Measurements from ENCODE around the gene RBMS3.

- TF ChIP-seq, protein P1, sequence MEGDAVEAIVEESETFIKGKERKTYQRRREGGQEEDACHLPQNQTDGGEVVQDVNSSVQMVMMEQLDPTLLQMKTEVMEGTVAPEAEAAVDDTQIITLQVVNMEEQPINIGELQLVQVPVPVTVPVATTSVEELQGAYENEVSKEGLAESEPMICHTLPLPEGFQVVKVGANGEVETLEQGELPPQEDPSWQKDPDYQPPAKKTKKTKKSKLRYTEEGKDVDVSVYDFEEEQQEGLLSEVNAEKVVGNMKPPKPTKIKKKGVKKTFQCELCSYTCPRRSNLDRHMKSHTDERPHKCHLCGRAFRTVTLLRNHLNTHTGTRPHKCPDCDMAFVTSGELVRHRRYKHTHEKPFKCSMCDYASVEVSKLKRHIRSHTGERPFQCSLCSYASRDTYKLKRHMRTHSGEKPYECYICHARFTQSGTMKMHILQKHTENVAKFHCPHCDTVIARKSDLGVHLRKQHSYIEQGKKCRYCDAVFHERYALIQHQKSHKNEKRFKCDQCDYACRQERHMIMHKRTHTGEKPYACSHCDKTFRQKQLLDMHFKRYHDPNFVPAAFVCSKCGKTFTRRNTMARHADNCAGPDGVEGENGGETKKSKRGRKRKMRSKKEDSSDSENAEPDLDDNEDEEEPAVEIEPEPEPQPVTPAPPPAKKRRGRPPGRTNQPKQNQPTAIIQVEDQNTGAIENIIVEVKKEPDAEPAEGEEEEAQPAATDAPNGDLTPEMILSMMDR (IDR thresholded peaks at IDR 0.05), result no peak
- TF ChIP-seq POLR2AphosphoS5 (IDR thresholded peaks at IDR 0.05) (no peak), POLR2A (IDR thresholded peaks at IDR 0.05) (no peak), EP300 (IDR thresholded peaks at IDR 0.05; ENCODE audit: low read depth) (no peak)
Observed at GRCh38 chr3:29436612-29437323, 155.9 kb downstream of the RBMS3 start.
